Measurements from ENCODE around the gene MAP2K5.

Gene MAP2K5

GRCh38 chr15:67564021-67564967 lies 21.8 kb downstream of the MAP2K5 start:
- Mint-ChIP-seq H3K36me3 (peaks cover 3% of the 10 kb centered on the region), H3K27ac (peak overlapping the region; percentile 63), H3K4me3 (no peak overlapping the region), H3K4me1 (peaks cover 14% of the 10 kb centered on the region), H3K9me3 (no peaks in the 10 kb centered on the region)
- DNase-seq (ENCODE audit: low spot score in 2 of 2) (no peak), ATAC-seq (peak; percentile 78)

- H3K4me3 Mint-ChIP-seq = no peak overlapping the region
- DNase-seq (ENCODE audit: low spot score in 2 of 2) (no peak), ATAC-seq (peak; percentile 81)
- H3K27ac Mint-ChIP-seq = peak overlapping the region; percentile 63
- no peaks in the 10 kb centered on the region for H3K9me3 Mint-ChIP-seq
- H3K36me3 Mint-ChIP-seq = no peaks in the 10 kb centered on the region
- H3K4me1 Mint-ChIP-seq = peaks cover 14% of the 10 kb centered on the region
Measured at GRCh38 chr15:67564968-67565345, 22.5 kb downstream of the MAP2K5 start.

GRCh38 chr15:67569668-67570067 lies 27.2 kb downstream of the MAP2K5 start:
- no peaks in the 10 kb centered on the region for H3K36me3 Mint-ChIP-seq
- H3K9me3 Mint-ChIP-seq = no peaks in the 10 kb centered on the region
- H3K4me3 Mint-ChIP-seq = no peak overlapping the region
- peaks cover 7% of the 10 kb centered on the region for H3K4me1 Mint-ChIP-seq
- no peak for DNase-seq (ENCODE audit: low spot score in 2 of 2)
- no peak overlapping the region for H3K27ac Mint-ChIP-seq
- ATAC-seq = no peak

- Mint-ChIP-seq H3K27ac (no peak overlapping the region), H3K4me1 (peaks cover 7% of the 10 kb centered on the region), H3K9me3 (no peaks in the 10 kb centered on the region), H3K36me3 (no peaks in the 10 kb centered on the region), H3K4me3 (no peak overlapping the region)
- DNase-seq (ENCODE audit: low spot score in 2 of 2) (no peak), ATAC-seq (no peak)
Measured at GRCh38 chr15:67570875-67571647, 28.6 kb downstream of the MAP2K5 start.

GRCh38 chr15:67571648-67572415 lies 29.3 kb downstream of the MAP2K5 start:
- Mint-ChIP-seq H3K4me1 (peaks cover 7% of the 10 kb centered on the region), H3K27ac (no peak overlapping the region), H3K9me3 (no peaks in the 10 kb centered on the region), H3K4me3 (no peak overlapping the region), H3K36me3 (no peaks in the 10 kb centered on the region)
- no peak for DNase-seq (ENCODE audit: low spot score in 2 of 2)
- no peak for ATAC-seq

GRCh38 chr15:67573194-67573593 lies 30.7 kb downstream of the MAP2K5 start:
- Mint-ChIP-seq H3K27ac (no peak overlapping the region), H3K4me1 (peaks cover 7% of the 10 kb centered on the region), H3K36me3 (no peaks in the 10 kb centered on the region), H3K4me3 (no peak overlapping the region), H3K9me3 (no peaks in the 10 kb centered on the region)
- DNase-seq (ENCODE audit: low spot score in 2 of 2) (no peak), ATAC-seq (no peak)

- H3K4me3 Mint-ChIP-seq = no peak overlapping the region
- no peak for DNase-seq (ENCODE audit: low spot score in 2 of 2)
- H3K9me3 Mint-ChIP-seq = no peaks in the 10 kb centered on the region
- ATAC-seq = no peak
- H3K4me1 Mint-ChIP-seq = peaks cover 7% of the 10 kb centered on the region
- no peaks in the 10 kb centered on the region for H3K36me3 Mint-ChIP-seq
- no peak overlapping the region for H3K27ac Mint-ChIP-seq
Measured at GRCh38 chr15:67575039-67575502, 32.6 kb downstream of the MAP2K5 start.

- ATAC-seq = no peak
- no peaks in the 10 kb centered on the region for H3K4me1 Mint-ChIP-seq
- no peaks in the 10 kb centered on the region for H3K36me3 Mint-ChIP-seq
- H3K9me3 Mint-ChIP-seq = no peaks in the 10 kb centered on the region
- H3K4me3 Mint-ChIP-seq = no peak overlapping the region
- no peak for DNase-seq (ENCODE audit: low spot score in 2 of 2)
- peak overlapping the region; percentile 20 for H3K27ac Mint-ChIP-seq
Measured at GRCh38 chr15:67578020-67578600, 35.6 kb downstream of the MAP2K5 start.

- Mint-ChIP-seq H3K4me3 (no peak overlapping the region), H3K9me3 (no peaks in the 10 kb centered on the region), H3K4me1 (no peaks in the 10 kb centered on the region), H3K27ac (no peak overlapping the region), H3K36me3 (peaks cover 3% of the 10 kb centered on the region)
- no peak for DNase-seq (ENCODE audit: low spot score in 2 of 2)
- ATAC-seq = no peak
Measured at GRCh38 chr15:67579164-67579563, 36.7 kb downstream of the MAP2K5 start.

- Mint-ChIP-seq H3K4me1 (no peaks in the 10 kb centered on the region), H3K4me3 (no peak overlapping the region), H3K27ac (no peak overlapping the region), H3K36me3 (peaks cover 10% of the 10 kb centered on the region), H3K9me3 (no peaks in the 10 kb centered on the region)
- DNase-seq (ENCODE audit: low spot score in 2 of 2) (no peak), ATAC-seq (no peak)
Measured at GRCh38 chr15:67579967-67580366, 37.5 kb downstream of the MAP2K5 start.

GRCh38 chr15:67584157-67584556 lies 41.7 kb downstream of the MAP2K5 start:
- Mint-ChIP-seq H3K36me3 (peaks cover 12% of the 10 kb centered on the region), H3K9me3 (no peaks in the 10 kb centered on the region), H3K4me1 (no peaks in the 10 kb centered on the region), H3K27ac (no peak overlapping the region), H3K4me3 (no peak overlapping the region)
- no peak for ATAC-seq
- no peak for DNase-seq (ENCODE audit: low spot score in 2 of 2)

GRCh38 chr15:67585681-67586080 lies 43.2 kb downstream of the MAP2K5 start:
- Mint-ChIP-seq H3K9me3 (no peaks in the 10 kb centered on the region), H3K4me3 (no peak overlapping the region), H3K4me1 (no peaks in the 10 kb centered on the region), H3K36me3 (peaks cover 12% of the 10 kb centered on the region), H3K27ac (no peak overlapping the region)
- DNase-seq (ENCODE audit: low spot score in 2 of 2) (no peak), ATAC-seq (no peak)

GRCh38 chr15:67587331-67587730 lies 44.8 kb downstream of the MAP2K5 start:
- ATAC-seq (no peak), DNase-seq (ENCODE audit: low spot score in 2 of 2) (no peak)
- Mint-ChIP-seq H3K4me3 (no peak overlapping the region), H3K36me3 (peaks cover 12% of the 10 kb centered on the region), H3K27ac (no peak overlapping the region), H3K4me1 (no peaks in the 10 kb centered on the region), H3K9me3 (no peaks in the 10 kb centered on the region)

- Mint-ChIP-seq H3K4me3 (no peak overlapping the region), H3K36me3 (peaks cover 12% of the 10 kb centered on the region), H3K4me1 (no peaks in the 10 kb centered on the region), H3K27ac (no peak overlapping the region), H3K9me3 (no peaks in the 10 kb centered on the region)
- no peak for DNase-seq (ENCODE audit: low spot score in 2 of 2)
- ATAC-seq = no peak
Measured at GRCh38 chr15:67587754-67588153, 45.3 kb downstream of the MAP2K5 start.

GRCh38 chr15:67590191-67590590 lies 47.7 kb downstream of the MAP2K5 start:
- ATAC-seq = no peak

More at GRCh38 chr15:67590191-67590590, 47.7 kb downstream of the MAP2K5 start:
- Mint-ChIP-seq H3K4me1 (no peaks in the 10 kb centered on the region), H3K9me3 (no peaks in the 10 kb centered on the region), H3K36me3 (peaks cover 7% of the 10 kb centered on the region), H3K4me3 (no peak overlapping the region), H3K27ac (no peak overlapping the region)
- DNase-seq (ENCODE audit: low spot score in 2 of 2) = no peak
